ENCODE results near the gene PMM2.
"Not testable (repeated sequence)": the region's sequence is repeated elsewhere in the genome, so short reads cannot be mapped to it uniquely, and the experiment has no call there.

The PMM2 gene

DNA sequence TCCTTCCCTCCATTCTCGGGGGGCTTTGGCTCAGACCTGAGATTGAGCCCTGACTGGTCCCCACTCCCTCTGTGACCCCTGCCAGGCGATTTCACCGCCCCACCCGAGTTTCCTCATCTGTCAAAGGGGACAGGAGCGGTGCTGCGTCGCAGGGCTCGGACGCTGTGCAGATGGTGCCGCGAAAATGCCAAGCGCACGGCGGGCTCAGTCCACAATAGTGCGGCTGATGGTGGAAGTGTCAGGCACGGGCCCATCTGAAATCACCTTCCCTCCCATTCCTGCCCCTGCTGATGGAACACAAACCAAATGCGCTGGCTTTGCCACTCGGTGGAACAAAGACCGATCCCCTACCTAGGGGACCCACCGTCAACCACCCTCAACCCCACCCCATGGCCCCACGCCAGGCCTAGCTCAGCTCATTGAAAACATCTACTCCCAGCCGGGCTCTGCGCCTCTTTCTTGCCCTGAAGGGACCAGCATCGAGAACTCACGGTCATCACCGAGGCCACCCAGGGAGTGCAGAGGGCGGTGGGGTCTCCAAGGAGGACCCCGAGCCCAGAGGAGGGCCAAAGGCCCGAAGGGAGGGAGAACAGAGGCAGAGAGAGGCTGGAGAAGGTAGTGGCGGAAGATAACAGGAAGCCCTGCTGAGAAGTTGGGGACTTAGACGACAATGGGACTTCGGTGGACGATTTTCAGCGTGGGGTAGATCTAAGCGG lies 69.7 kb downstream of the PMM2 start:
- no peak for DNase-seq (ENCODE audit: low read depth)

DNA sequence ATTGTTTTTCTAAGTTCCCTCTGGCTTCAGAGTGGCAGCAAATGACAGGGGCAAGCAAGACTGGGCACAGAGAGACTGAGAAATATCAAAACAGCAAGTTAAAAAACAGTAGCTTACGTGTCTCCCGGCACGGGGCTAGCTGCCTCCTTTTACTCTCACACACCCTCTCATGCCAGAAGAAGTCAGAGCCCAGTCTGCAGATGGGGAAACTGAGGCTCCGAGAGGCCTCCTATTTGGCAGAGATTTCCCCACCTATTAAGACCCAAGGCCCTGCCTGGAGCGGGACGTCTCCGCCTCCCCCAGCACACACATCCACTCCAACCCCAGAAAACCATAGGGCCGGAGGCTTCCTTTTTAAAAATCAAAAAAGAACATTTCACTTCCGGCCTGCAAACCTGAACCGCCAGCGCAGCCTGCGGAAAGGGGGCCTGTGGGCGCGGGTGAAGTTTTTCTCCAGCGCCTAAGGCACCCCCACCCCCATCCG lies 70.3 kb downstream of the PMM2 start:
- peak; percentile 61 for DNase-seq (ENCODE audit: low read depth)

DNA sequence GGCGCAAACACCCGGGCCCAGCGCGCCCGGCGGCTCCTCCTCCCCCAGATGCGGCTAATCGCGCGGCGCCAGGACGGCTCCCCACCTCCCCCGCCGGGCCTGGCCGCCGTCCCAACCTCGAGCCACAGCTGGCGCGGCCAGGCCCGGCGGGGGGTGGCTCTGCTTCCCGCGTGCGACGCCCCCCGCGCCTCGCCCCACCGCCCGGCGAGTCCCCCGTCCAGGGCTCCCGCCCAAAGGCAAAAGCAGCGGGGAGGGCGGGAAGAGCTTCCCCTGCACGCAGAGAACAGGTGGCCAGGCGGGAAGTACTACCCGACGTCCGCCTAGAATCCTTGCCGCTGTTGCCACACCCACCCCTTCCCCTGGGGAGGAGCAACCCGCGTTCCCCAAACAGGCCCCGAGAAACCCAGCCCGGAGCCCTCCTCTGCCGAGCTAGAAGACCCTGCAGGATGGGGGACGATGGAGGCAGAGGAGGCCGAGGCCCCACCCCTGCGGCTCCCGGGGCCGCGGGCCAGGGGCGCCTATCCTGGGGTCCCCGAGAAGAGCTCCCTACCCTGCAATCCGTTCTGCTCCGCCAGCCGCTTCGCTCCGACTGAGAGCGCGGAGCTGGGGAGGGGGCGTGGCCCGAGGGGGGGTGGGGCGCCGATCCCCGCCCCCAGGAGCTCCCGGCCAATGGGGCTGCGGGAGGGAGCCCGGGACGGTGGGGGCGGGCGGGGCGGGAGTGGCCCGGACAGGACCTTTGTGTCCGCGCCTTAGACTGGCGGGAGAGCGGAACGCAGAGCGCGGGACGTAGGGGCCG lies 71.0 kb downstream of the PMM2 start, which contains the start of gene CARHSP1:
TSS of gene CARHSP1 (minus strand) at position 591 of the 796 bp plus-strand sequence. CDS start 9,678 bp downstream, outside the sequence.
- DNase-seq (ENCODE audit: low read depth): peak; percentile 79

DNA sequence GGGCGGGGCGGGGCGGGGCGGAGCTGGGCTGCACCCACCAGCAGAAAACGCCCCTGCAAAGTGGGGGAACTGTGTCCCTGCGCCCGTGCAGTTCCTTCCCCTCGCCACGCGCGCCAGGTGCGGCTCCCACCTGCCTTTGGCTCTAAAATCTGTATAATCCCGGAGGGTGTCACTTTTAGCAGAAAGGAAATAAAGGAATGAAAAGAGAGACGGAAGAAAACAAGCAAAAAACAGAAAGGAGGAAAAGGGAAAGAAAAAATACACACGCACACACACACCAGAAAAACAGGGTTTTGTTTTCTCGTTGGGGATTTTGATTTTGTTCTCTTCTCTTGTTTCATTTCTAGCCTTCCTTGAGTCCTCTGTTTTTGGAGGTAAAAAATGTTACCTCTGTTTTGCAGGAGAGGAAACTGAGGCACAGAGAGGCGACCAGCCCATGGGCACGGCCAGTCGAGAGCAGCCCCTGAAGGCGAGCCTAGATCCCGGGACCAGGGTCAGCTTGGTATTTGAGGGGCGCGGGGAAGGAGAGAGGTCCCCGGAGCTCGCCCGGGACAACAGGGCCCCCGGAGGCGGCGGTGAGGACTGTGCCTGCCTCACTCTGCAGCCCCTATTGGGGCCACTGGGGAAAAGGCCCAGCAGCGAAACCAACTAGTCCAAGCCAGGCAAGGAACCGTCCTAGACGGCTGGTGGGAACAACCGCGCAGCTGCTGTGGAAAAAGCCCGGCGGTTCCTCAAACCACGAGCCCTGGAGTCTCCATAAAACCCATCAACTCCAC lies 71.8 kb downstream of the PMM2 start:
- DNase-seq (ENCODE audit: low read depth): no peak

DNA sequence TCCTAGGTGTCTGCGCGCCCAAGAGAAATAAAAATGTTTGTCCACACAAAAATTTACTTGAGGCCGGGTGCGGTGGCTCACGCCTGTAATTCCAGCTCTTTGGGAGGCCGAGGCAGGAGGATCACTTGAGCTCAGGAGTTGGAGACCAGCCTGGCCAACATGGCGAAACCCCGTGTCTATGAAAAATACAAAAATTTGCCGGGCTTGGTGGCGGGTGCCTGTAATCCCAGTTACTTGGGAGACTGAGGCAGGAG lies 72.3 kb downstream of the PMM2 start:
- not testable (repeated sequence) for DNase-seq (ENCODE audit: low read depth)

DNA sequence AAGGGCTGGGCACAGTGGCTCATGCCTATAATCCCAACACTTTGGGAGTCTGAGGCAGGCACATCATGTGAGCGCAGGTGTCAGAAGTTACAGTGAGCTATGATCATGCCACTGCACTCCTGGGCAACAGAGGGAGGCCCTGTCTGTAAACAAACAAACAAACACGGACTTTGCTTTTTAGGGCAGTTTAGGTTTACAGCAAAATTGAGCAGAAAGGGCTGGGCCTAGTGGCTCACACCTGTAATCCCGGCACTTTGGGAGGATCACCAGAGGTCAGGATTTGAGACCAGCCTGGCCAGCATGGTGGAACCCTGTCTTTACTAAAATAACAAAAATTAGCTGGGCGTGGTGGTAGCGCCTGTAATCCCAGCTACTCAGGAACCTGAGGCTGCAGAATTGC lies 74.4 kb downstream of the PMM2 start:
- DNase-seq (ENCODE audit: low read depth): no peak

DNA sequence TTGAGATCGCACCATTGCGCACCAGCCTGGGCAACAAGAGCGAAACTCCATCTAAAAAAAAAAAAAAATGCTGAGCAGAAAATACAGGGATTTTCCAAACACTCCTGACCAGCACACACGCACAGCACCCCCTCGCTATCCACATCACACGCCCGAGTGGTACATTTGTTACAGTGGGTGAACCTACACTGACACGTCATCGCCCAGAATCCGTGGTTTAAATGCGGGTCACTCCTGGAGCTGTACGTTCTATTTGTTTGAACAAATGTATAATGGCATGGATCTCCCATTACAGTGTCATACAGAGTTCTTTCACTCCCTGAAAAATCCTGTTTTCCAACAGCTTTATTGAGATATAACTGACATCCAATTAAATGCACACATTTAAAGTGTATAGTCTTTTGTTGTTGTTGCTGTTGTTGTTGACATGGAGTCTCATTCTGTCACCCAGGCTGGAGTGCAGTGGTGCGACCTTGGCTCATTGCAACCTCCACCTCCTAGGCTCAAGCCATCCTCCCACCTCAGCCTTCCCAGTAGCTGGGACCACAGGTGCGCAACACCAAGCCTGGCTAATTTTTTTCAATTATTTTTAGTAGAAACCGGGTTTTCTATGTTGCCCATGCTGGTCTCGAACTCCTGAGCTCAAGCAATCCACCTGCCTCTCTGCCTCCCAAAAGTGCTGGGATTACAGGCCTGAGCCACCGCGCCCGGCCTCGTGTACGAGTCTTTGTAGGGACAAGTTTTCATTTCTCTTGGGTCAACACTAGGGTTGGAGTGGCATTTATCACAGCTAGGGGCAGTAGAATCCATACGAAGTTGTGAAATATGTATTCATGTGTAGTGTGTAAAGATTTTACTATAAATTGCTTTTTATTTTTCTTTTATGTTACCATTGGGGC lies 75.6 kb downstream of the PMM2 start:
- DNase-seq (ENCODE audit: low read depth): no peak

DNA sequence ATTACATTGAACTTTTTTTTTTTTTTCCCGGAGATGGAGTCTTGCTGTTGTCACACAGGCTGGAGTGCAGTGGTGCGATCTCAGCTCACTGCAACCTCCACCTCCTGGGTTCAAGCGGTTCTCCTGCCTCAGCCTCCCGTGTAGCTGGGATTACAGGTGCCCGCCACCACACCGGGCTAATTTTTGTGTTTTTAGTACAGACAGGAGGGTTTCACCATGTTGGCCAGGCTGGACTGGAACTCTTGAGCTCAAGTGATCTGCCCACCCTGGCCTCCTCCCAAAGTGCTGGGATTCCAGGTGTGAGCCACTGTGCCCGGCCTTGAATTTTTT lies 76.2 kb downstream of the PMM2 start:
- DNase-seq (ENCODE audit: low read depth): not testable (repeated sequence)

DNA sequence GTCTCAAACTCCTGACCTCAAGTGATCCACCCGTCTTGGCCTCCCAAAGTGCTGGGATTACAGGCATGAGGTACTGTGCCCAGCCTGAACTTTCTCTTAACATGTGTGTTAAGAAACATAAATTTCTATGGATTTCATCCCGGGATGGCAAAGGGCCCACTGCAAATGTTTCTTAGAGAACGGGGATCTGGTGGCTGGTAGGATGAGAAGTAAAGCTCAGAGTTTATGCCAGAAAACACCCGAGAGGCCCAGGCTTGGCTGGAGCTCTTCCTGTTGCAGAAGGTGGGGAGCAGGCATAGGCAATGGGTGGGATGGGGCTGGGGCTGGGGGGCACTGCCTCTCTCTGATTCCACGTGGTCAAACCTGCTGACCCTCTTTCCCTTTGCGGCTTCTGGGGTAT lies 76.7 kb downstream of the PMM2 start:
- no peak for DNase-seq (ENCODE audit: low read depth)

DNA sequence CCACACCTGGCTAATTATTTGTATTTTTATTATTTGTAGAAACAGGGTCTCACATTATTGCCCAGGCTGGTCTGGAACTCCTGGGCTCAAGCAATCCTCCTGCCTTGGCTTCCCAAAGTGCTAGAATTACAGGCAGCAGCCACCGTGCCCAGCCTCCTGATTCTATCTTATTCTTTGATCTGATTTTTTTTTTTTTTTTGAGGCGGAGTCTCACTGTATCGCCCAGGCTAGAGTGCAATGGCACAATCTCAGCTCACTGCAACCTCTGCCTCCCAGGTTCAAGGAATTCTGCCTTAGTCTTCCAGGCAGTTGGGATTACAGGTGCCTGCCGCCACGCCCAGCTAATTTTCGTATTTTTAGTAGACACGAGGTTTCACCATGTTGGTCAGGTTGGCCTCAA lies 77.7 kb downstream of the PMM2 start:
- DNase-seq (ENCODE audit: low read depth): not testable (repeated sequence)

DNA sequence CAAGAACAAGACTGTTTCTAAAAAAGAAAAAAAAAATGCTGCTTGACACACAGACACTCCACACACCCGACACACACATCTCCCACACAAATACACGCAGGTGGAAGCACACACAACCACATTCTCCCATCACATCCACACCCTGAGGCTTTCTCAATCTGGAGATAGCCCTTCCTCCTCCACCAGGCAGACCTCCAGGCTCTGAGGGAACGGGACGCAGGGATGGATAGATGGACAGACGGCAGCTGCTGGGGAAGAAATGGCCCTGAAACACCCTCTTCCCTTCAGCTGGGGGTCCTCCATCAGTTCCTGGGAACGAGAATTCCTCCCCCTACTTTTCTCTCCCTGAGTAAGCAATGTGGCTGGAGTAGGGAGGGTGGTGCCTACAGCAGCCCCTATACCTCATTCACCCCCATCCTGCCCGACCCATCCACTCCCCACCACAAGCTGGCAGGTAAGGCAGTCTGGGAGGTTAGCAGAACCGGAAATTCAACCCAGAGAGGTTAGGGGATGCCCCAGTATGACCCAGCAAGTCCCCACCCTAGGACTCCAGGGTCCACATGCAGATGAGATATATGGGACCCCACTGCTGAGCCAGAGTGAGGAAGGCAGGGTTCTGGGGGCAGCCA lies 80.4 kb downstream of the PMM2 start:
- no peak for DNase-seq (ENCODE audit: low read depth)

DNA sequence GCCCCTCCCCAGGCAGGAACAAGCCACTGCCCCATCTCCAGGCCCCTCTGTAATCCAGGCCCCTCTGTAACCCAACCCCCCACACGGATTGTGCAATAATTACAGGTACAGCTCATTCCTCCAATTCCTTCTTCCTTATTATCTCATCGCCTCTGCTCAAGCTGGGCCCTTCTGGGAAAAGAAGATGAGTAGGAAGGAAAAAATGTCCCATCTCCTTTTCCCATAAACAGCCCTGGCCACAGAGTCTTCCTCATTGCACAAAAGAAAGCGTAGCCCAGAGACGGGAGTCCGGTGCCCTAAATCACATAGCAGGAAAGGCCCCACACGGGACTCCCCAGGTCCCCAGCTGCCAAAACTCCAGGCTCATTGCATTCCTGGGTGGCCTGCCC lies 80.9 kb downstream of the PMM2 start:
- DNase-seq (ENCODE audit: low read depth): no peak

DNA sequence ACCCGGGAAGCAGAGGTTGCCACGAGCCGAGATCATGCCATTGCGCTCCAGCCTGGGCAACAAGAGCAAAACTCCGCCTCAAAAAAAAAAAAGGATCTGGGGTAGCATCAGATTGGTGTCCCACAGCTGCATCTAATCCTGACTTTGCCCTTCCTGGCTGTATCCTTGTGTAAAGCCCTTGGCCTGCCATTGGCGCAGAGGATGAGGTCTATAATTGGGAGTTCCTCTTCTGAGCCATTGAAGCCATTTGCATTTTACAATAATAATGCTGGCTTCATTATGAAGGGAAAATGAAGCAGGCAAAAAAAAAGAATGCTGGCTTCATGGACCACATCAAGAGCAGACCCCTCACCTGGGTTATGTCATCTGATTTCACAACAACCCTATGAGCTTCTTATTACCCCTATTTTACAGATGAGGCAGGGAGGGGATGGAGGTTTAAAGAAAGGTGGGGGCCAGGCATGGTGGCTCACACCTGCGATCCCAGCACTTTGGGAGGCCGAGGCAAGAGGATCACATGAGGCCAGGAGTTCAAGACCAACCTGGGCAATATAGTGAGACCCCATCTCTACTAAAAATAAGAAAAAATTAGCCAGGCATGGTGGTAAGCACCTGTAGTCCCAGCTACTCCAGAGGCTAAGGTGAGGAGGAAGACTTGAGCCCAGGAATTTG lies 83.3 kb downstream of the PMM2 start:
- DNase-seq (ENCODE audit: low read depth): no peak

DNA sequence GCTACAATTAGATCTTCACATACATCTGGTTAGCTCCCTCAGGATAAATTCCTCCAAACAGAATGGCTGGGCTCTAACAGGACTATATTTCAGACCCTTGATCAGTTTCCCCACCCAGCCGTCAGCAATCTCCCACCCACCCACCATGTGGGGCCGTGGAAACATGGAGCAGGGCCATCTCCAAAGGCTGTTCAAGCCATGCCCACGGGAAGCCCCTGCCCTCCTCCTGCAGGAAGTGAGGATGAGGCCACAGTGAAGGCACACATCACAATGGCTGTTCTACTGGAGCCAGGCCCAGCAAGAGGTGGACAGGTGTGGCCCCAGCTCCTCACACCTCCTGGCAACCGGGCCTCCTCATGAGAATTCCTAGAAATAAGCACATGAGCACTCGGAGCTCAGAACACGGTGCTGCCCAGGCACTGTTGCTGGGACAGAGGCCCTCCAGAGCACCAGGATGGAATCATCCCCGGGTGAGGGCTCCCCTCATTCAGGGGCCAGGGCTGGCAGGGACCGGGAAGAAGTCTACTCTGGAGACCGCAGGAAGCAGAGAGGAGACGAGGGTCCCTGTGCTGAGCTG lies 84.5 kb downstream of the PMM2 start, which contains the start of gene LITAFD:
TSS of gene LITAFD (plus strand) at position 311 of the 577 bp plus-strand sequence. CDS start 2,005 bp downstream, outside the sequence.
- DNase-seq (ENCODE audit: low read depth): no peak

DNA sequence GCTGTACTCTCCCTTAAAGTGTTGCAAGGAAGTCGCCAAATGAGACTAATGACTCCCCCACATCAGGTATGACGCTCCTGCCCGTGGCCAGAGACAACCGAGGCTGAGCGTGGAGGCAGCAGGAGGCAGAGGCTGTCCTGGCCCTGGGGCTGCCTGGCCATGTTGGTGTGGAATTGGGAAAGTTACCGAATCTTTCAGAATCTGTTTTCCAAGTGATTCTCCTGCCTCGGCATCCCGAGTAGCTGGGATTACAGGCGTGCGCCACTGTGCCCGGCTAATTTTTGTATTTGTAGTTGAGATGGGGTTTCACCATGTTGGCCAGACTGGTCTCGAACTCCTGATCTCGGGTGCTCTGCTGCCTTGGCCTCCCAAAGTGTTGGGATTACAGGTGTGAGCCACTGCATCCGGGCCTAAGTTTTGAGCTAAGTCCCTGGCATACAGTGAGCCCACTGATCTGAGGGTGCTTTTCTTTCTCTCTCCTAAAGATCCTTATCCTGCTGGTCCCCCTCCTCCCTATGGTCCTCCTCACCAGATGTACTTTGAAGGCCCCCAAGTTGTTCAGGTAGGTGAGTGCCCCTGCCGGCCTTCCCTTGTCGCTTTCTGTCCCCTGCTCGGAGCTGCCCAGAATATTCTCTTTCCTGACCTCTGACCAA lies 85.2 kb downstream of the PMM2 start:
- no peak for DNase-seq (ENCODE audit: low read depth)

DNA sequence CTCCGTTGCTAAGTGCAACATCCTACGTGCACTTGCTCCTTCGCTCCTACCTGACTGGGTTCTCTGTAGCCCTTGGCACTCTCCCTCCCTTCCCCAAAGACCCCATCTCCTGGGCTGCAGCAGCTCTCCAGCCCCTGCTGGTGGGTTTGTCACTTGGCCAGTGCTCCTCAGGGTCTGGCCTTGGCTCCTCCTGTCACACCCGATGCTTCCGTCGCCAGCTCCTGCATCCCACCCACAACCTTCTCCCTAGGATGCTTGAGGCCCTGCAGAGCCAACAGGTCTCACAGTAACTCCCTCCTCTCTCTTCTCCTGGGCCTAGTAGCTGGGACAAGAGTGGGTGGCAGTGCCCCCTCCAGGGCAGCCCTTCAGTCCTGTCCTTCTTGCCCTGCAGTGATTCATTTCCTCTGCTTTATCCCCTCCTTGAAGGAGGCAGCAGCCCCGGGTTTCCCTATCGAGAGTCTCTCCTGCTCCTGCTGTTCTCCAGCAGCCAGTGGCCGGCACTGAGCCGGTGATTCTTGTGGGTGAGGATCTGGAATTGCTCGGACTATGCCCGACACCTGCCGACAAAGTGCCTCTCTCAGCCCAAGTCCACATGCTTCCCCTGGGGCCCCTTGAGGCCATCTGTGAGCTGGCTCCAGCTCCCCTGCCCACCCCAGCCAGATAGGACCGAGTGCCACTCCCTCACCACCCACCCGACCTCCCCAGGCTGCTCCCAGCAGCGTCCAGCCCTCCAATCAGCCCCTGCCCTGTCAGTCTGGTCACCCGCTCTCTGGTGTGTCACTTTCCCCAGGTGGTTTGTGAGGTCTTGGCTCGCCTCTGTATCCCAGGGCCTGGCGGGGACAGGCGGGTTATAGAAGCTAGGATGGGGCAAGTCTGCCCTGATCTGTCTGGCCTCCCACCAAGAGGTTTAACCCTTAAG lies 88.3 kb downstream of the PMM2 start:
- no peak for DNase-seq (ENCODE audit: low read depth)

DNA sequence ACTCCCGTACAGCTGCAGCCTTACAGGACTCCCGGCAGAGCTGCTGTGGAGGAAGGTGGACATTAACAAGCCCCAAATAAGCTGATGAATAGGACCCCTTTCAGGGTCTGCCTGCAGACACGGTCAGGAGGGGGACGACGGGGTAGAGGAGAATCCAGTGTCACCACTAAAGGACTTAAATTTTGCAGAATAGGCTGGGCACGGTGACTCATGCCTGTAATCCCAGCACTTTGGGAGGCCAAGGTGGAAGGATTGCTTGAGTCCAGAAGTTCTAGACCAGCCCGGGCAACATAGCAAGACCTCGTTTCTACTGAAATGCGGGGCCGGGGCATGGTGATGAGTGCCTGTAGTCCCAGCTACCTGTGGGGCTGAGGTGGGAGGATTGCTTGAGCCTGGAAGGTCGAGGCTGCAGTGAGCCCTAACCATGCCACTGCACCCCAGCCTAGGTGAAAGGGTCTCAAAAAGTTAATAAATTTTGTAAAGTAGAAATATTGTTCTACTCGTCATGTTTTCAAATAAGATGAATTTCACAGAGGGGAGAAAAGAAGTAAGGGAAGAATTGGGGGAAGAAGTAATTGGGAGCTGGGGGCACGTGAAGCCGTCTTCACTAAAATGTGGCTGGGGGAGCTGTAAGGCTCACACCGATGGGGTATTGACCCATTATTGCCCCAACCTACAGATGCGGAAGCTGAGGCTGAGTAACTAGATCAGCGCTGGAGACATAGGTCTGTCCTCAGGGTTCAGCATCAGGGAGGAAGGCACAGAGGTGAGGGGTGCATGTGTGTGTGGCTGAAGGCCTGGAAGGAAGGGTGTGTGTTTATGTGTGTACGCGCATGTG lies 89.2 kb downstream of the PMM2 start:
- DNase-seq (ENCODE audit: low read depth): no peak

DNA sequence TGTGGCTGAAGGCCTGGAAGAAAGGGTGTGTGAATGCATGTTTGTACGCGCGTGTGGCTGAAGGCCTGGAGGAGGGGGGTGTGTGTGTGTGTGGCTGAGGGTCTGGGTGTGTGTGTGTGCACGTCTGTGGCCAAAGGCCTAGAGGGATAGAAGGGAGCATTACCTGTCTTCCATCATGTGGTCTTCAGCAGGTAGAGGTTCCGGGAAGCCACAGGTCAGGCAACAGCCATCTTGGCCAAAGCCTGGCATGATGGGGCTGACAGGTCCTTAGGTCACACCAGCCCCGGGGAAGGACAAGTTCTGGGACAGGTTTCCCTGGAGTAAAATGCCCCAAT lies 89.8 kb downstream of the PMM2 start:
- DNase-seq (ENCODE audit: low read depth): no peak

All from stimulated activated CD8-positive, alpha-beta memory T cell treated with anti-CD3 and anti-CD28 coated beads, Interleukin-4, amount 100 ng/mL, for 24 hours (primary cell).